NT2/D1 (cell line): ENCODE measurements around the gene KCNIP1.

ENCODE experiments used
- SUZ12 ChIP-seq: IDR thresholded peaks from 2 replicates; pipeline ENCODE4 v1.6.1; 2011; ENCODE audit not compliant: insufficient read length, insufficient read depth; ENCODE audit errors: extremely low read depth
- ZNF274 ChIP-seq: IDR thresholded peaks from 2 replicates; pipeline ENCODE4 v1.6.1; 2011; ENCODE audit warnings: mild to moderate bottlenecking, low read depth, low read length

GRCh38 chr5:170557314-170557713, 53.5 kb downstream of the KCNIP1 start:
- TF ChIP-seq SUZ12 = no peak
- no peak for TF ChIP-seq ZNF274
